HG03432 (cell line): ENCODE measurements around the gene TRAIP.
"Not testable (repeated sequence)": the region's sequence is repeated elsewhere in the genome, so short reads cannot be mapped to it uniquely, and the experiment has no call there.

Experiments used
- ATAC-seq: cut with Tn5 transposase; IDR thresholded peaks from one replicate; pipeline ENCODE4 v1.9.1; 2021; ENCODE audit warnings: mild to moderate bottlenecking, moderate library complexity; ENCODE audit not compliant: unreplicated experiment

The TRAIP gene, protein sequence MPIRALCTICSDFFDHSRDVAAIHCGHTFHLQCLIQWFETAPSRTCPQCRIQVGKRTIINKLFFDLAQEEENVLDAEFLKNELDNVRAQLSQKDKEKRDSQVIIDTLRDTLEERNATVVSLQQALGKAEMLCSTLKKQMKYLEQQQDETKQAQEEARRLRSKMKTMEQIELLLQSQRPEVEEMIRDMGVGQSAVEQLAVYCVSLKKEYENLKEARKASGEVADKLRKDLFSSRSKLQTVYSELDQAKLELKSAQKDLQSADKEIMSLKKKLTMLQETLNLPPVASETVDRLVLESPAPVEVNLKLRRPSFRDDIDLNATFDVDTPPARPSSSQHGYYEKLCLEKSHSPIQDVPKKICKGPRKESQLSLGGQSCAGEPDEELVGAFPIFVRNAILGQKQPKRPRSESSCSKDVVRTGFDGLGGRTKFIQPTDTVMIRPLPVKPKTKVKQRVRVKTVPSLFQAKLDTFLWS

DNA sequence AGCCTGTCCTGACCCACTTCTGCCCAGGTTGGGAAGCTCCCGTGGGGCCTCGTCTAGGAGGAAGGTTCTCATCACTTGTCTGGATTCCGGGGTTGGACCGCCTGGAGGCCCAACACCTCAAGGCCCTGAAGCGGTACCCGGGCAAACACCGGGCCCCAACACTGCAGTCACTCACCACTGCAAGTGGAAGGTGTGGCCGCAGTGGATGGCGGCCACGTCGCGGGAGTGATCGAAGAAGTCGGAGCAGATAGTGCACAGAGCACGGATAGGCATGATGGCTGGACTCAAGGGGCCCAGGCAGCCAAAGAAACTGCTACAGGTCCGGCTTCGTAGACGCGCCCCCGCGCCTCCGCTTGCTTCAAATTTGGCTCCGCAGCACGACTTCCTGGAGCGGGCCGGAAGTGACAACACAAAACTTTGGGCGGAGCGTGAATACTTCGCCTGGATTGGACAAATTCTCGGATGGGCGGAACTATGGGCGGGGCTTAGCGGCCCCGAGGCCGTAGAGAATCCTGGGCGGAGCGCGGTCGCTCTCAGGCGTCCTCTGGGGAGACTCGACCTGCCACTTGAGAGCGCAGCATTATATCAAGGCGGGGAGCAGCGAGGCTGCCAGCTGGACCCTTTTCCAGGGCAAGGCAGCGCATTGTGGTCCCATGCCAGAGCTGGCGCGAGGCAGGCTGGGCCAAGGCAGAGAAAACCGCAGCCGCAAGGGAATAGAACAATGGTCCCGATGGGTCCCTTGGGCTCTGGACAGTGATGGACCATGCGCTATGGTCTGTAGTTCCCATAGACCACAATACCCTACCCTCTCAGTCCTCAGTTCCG is at the start of gene TRAIP:
TSS of gene TRAIP (minus strand) at position 384 of the 825 bp plus-strand sequence. CDS start at position 273, 111 bp downstream.
- ATAC-seq: peak; percentile 93

DNA sequence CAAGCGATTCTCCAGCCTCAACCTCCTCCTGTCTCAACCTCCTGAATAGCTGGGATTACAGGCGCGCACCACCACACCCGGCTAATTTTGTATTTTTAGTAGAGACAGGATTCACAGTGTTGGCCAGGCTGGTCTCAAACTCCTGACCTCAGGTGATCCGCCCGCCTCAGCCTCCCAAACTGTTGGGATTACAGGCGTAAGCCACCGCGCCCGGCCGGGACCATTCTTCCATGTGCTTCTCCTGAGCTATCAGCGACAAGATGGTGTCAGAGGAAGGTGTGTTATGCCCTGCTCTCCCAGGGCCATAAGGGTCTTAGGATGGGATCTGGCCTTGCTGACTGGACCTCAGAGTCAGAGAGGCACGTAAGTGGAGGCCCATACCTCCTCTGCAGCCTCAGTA is 48.1 kb upstream of the TRAIP start:
- not testable (repeated sequence) for ATAC-seq

DNA sequence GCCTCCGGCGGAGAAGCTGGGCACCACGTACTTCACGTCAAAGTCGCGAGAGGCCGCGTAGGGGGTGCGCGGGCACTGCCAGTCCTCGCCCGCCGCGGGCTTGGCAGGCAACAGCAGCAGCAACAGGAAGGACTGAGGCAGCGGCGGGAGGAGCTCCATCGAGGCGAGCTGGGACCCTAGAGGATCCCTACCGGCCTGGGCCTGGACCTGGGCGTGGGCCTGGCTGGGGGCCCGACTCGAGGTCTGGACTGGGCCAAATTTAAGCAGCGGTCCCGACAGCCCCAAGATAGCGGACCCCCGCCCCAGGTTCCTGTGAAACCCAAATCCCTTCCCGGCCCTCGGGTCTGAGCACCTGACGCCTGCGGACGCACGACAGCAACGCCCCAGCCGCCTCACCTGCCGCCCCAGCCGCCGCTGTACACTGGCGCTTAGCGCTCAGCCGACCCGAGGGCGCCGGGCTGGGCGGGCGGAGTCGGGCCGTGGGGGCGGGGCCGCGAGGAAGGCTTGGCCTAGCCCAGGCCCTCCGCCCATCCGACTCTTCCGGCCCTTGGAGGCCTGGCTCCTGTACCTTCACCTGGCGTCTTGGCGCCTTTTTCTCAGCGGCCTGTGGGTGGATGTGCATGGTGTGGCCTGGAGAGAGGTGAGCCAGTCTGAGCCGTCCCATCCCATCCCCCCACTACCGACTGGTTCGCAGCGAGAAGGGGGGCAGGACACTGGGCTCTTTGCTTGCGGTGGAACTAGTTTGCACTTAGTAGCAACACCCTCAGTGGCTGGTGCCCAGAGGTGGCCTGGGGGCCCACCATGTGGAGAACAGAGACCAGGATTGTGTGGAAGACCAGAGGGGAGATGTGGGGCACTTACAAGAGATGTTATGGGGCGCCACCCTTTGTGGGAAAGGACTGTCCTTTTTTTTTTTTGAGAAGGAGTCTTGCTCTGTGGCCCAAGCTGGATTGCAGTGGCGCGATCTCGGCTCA is 47.4 kb upstream of the TRAIP start, which contains the start of gene MST1R:
TSS of gene MST1R (minus strand) at position 423 of the 974 bp plus-strand sequence. CDS start at position 159, 264 bp downstream.
- ATAC-seq: peak; percentile 82

DNA sequence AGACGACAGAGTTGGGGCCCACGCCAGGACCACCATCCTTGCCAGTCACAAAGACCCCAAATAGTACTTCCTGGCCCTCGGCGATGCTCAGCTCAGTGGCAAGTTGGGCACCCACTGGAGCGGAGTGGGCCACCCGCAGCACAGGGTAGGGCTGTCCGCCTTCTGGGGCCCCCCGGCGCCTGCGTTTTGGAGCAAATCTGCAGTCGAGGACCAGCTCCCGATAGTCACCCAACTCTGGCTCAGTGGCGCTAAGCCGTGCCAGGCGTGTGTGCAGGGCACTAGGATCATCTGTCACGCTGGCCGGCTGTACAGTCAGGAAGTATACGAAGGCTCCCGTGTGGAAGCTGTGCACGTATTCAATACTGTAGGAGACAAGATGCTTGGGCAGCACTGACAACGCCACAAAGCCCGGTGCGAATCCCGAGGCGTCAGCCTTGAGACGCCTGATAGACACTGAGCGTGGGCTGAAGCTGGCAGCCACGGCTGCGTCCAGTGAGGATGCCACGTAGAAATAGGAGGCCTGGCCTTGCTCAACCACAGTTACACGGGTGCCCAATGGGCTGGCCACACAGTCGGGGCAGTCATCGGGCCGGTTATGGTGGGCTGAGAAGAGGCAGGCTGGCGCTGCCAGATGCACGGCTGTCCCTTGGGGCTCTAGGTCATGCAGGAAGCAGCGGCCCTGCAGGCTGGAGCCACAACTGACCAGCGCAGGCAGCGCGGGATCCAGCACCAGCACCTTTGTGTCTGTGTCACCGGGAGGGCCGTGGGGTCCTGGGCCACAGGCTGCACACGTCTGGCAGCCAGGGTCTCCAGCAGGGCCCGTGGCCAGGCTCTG is 46.4 kb upstream of the TRAIP start:
- no peak for ATAC-seq

DNA sequence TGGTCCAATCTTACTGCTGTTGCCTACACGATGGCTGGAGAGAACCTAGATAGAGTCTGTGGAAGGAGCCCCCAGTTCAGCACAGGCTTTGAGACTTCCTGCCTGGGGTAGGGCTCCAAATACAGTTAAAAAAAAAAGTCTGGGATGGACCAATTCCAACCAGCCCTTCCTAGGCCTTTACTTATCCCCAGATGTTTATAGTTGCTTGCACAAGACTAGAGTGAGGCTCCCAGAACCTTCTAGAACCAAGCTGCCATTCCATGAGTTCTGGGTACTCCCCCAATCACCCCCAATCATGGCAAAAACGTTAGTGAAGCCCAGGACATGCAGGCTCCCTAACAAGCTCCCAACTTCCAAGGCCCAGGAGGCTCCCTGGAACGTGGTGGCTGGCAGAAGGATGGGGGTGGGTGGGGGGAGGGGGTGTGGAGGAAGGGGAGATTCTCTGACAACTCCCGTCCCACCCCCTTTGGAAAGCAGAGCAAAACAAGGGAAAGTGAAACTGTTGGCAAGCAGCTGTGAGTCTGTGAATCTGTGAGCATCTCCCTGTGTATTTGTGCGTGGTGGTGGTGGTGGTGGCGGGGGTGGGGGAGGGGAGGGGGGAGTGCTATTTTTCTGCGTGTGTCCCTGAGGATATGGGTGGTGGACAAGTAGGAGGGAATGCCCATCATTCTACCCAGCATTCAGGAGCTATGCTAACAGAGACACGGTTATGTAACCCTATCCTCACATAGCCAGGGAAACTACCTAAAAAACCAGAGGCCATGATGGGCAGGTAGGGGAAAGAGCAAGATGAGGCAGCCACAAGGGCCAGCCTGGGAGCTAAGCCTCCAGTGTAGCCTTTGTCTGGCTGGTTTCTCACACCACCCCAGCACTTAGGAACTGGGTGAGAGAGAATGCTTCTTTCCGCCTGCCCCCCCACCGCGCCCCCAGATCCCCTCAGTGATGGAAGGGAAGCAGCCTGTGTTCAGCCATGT is 45.3 kb upstream of the TRAIP start:
- no peak for ATAC-seq

DNA sequence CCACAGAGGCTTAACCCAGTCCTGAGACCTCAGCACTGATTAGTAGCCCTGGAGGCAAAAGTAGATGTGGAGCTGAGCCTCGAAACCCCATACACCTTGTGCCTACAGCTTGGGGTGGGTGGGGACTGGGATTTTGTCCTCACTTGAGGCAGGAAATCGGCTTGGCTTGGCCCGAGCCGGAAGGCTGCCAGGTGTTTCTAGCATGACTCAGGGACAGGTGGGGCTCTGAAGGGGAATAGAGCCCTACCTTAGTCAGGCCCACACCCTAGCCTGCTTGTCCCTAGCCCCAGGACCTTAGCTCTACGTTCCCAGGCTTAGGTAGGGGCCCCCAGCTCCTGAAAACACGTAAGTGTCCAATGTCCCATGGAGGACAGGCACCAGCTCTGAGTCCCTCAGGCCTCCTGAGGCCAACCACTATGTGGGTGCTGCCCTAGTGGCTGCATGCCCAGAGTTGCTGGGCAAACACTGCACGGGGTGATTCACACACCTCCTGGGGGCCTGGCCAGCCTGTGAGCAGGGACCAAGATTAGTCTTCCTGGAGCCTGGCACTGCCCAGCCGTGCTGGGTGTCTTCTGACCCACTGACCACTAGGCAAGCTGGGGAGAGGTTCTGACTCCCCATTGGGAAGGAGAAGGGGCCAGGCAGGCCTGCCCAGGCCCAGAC is 44.3 kb upstream of the TRAIP start:
- ATAC-seq: no peak

DNA sequence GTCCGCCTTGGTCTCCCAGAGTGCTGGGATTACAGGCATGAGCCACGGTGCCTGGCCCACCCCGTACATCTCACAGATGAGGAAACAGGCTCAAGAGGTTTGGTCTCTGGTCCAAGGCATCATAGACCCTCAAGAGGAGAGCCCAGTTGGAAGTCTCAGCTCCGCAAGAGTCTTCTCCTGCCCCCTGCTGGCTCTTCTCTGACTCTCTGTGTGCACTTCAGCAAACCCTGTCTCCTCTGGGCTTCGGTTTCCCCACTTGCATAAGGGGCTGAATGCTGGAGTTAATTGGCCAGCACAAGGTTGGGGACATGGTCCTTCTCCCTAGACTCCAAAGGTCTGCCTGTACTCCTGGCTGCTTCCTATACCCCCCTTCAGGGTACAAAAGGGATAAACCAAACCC is 43.5 kb upstream of the TRAIP start:
- no peak for ATAC-seq

DNA sequence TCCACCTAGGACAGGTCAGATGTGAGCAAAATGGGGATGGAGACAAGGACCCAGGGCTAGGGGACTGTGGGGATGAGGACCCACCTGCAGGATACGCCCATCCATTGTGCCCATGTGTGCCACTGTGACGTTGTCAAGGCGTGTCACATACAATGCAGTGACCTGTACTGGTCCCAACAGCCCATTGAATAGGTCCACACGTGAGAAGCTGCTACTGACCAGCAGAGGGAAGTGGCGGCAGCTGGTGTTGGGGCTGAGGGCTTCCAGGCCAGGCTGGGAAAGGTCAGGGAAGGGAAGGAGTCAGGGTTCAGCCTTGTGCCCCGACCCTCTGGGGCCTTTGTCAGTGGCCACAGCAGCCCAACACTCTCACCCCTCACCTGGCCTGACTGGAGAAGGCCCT is 42.6 kb upstream of the TRAIP start:
- no peak for ATAC-seq

DNA sequence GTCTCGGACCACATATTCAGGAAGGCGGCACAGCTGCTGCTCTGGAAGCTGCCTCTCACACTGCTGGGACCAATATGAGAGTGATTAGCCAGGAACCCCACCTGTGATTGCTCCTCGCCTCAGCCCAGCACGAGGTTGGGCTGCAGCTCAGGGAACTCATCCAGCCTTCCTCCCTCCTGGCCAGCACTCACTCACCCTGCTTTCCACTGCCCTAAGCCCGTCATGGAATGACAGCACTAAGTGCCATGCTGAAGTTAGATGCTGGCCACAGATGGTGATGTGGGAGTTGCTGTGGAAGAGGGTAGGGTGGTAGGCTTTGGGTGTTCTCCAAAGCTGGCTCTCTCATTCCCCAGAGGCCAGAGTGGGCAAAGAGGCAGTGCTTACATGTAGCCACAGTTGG is 40.0 kb upstream of the TRAIP start:
- ATAC-seq: no peak

DNA sequence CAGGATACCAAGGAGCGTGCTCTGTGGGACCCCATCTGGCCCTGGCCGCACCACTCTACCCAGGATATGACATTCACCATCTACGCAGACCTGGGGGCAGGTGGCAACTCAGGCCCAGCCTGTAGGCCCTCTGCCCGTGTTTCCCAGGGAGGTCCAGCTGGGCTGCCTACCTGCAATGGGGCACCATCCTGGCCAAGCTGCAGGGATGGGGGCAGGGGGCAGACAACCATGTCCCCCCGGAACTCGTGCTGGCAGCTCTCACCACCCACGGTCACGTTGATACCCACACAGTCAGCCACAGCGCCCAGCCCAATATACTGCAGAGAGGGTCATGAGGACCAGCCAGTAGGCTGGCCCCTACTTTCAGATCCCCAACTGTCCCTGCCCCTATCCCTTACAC is 39.4 kb upstream of the TRAIP start:
- no peak for ATAC-seq

DNA sequence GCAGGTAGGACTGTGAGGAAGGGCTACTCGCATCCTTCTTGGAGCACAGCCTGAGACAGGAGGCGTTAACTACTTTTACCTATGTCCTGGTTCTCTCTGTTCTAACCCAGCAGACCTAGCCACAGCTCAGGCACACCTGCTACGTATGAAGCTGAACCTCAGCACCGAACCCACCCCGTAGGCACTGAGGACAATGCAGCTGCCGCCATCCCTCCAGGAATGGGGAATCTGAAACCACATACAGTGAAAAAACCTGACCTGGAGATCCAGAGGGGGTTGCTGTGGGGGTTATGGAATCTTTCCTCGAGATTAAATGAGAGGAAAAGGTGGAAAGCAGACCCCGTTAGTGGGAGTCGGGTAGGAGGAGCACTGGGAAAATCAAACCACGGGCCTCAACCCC is 32.9 kb upstream of the TRAIP start:
- no peak for ATAC-seq

DNA sequence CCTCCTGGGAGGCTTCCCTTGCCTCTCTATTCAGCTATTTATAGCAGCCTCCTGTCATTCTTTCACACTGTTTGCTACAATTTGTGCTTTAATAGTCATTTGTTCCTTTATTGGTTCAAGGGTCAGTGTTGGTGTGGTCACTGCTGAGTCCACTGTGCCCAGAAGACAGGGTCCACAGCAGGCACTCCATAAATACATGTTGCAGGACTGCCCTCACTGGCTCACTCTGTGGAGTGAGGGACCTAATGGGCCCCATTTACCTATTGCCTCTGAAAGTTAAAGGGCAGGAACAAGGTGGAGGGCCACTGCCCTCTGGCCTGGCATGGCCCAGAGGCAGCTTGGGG is 30.5 kb upstream of the TRAIP start:
- no peak for ATAC-seq

DNA sequence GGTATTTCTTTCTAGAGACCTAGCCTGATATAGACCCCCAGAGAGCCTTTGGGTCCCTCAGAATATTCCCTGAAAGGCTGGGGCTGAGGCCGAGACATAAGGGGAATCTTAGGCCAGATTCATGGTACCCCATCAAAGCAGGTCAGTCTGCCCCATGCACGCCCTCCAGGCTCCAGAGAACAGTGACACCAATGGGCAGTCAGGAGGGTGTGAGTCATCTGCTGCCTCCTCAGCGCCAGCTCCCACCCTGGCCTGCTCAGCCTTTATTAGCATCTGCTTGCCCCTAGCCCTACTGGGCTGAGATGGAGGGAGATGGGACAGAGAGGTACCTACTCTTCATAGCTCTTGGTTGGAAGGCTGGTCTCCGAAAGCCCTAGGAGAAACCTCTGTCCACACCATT is 27.6 kb upstream of the TRAIP start:
- no peak for ATAC-seq

DNA sequence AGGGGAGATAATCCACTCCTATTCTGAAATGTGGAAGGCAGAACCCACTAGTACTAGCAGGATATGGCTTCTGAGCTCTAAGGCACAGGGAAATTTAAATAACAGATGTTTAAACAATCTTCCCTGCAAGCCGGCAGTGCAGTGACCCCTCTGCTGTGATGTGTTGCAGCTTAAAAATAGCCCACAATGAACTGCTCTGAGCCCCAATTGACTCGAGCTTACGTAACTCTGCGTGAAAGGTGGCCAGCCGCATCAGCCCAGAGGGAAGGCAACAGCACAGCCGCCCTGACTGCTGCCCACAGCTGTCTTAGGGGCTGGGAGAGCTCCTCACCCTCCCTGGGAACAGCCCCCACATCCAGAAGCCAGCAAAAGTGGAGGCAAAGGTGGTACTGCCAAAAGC is 25.8 kb upstream of the TRAIP start:
- no peak for ATAC-seq

DNA sequence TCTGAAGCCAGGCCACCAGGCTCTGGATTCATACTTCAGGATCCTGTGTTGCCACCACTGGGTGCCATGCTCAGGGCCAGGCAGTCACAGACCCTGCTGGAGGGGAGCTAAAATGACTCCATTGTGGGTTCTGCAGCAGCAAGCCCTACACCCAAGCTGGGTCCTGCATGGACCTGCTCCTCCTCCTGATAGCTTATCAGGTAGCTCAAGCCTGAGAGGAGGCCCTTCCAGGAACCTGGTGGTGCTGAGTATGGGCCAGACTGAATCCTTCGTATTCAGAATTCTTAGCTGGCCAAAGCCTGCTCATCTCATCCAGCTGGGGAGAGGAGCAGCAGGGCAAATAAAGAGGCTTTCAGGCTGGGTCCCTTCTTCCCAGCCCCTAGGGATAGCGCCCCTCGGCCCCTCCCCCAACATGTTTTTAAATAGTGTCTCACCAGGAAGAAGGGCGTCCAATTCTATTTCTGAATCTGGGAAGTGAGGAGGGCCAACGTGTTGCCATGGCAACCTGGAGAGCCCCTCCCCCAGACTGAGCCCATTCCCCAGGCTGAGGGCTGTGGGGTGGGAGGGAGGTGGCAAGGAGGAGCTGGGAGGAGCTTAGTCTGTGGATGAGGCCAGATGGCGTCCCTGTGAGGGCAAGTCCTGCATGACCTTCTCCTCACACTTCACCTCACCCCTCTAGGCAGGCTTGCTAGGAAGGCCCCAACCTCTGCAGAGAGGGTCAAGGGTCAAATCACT is 24.4 kb upstream of the TRAIP start:
- ATAC-seq: no peak

DNA sequence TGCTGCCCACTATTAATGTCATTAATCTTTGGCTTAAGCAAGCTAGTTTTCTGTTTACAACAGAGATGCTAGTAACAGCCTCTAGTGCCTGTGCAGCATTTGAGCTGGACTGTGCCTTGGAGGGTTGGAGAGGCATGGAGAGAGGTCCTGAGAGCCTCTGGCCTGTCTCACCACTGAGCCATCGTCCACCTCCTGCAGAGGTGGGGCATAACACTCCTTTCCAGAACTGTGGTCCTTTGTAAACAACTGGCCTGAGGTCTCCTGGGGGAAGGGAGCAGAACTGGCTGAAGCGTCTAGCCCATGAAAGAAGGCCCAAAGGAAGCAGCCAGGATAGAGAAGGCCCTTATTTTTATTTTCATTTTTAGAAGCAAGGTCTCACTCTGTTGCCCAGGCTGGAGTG is 23.4 kb upstream of the TRAIP start:
- no peak for ATAC-seq

DNA sequence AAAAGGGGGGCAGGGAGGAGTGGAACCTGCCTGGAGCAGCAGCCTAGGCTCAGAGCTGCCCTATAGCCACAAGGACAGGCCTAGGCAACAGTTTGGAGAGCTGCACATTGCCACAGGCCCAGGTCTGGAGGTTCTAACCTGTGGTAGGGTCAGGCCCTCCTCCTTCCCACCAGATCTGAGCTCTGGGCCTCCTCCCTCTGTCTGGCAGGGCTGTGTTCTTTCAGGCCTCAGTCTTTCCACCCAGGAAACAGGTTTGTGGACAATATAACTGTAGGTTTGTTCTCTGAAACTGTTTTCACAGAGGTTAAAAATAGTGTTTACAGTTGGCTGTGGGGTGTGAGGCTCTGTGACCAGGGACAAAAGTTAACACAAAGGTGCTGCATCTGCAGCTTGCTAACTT is 22.3 kb upstream of the TRAIP start:
- ATAC-seq: no peak

DNA sequence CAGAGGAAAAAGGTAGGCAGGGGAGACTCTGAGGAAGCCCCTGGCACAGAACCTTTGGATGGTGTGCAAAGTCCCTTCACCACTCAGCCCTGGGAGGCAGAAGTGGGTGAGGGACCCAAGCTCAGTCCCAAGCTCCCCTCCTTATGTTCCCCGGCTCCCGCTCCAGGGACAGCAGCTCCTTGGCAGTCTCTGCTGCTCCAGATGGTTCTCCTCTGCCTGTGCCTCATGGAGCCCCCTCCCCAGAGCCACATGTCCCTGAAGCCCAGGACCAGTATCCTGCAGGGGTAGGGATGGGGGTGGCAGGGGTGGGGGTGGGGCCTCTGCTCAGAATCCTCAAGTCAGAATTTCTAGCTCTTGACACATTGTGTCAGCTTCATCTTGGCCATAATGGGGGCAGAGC is 21.4 kb upstream of the TRAIP start:
- no peak for ATAC-seq
